SK-N-SH treated with all-trans-retinoic acid at 6 μM for 48 hours (cell line): Measurements from ENCODE around the gene GOLPH3.

Source experiments
- ARNTL ChIP-seq: fragments of 450-650 bp; formaldehyde crosslinking; IDR thresholded peaks from 2 replicates; pipeline ENCODE4 v1.5.0; 2020; ENCODE audit warnings: low read depth, mild to moderate bottlenecking, moderate library complexity, borderline replicate concordance
- BACH2 ChIP-seq: fragments of 250-450 bp; sonication (Bioruptor Pico); IDR thresholded peaks from 2 replicates; pipeline ENCODE4 v1.9.0; 2021; ENCODE audit warnings: mild to moderate bottlenecking, borderline replicate concordance
- CREB5 ChIP-seq: fragments of 250-450 bp; sonication (Bioruptor Pico); IDR thresholded peaks from 2 replicates; pipeline ENCODE4 v1.5.1; 2020; ENCODE audit warnings: low read depth, mild to moderate bottlenecking, moderate library complexity
- CSDC2 ChIP-seq: fragments of 250-450 bp; sonication (Bioruptor Pico); IDR thresholded peaks from 2 replicates; pipeline ENCODE4 v1.5.0; 2020; ENCODE audit warnings: mild to moderate bottlenecking, moderate library complexity
- GLIS3 ChIP-seq: fragments of 250-450 bp; sonication (Bioruptor Pico); IDR thresholded peaks from 2 replicates; pipeline ENCODE4 v1.5.0; 2020; ENCODE audit warnings: mild to moderate bottlenecking, moderate library complexity
- ISL1 ChIP-seq: fragments of 250-450 bp; sonication (Bioruptor Pico); IDR thresholded peaks from 2 replicates; pipeline ENCODE4 v2.1.2; 2022; ENCODE audit warnings: mild to moderate bottlenecking, moderate library complexity
- OSR1 ChIP-seq: fragments of 250-450 bp; sonication (Bioruptor Pico); IDR thresholded peaks from 2 replicates; pipeline ENCODE4 v1.8.0; 2022; ENCODE audit warnings: moderate library complexity, mild to moderate bottlenecking, inconsistent platforms
- PATZ1 ChIP-seq: fragments of 250-450 bp; sonication (Bioruptor Pico); IDR thresholded peaks from 2 replicates; pipeline ENCODE4 v1.8.0; 2020; ENCODE audit warnings: mild to moderate bottlenecking, moderate library complexity, borderline replicate concordance
- PPARA ChIP-seq: fragments of 250-450 bp; sonication (Bioruptor Pico); IDR thresholded peaks from 2 replicates; pipeline ENCODE4 v1.5.0; 2020; ENCODE audit warnings: mild to moderate bottlenecking, borderline replicate concordance
- TCF4 ChIP-seq: fragments of 250-450 bp; sonication (Bioruptor Pico); IDR thresholded peaks from 2 replicates; pipeline ENCODE4 v1.8.0; 2021; ENCODE audit warnings: mild to moderate bottlenecking, moderate library complexity, borderline replicate concordance
- ZFP30 ChIP-seq: fragments of 450-650 bp; formaldehyde crosslinking; IDR thresholded peaks from 2 replicates; pipeline ENCODE4 v1.5.0; 2022; ENCODE audit warnings: mild to moderate bottlenecking, moderate library complexity
- TF ChIP-seq, protein P1 (sequence below): fragments of 250-450 bp; sonication (Bioruptor Pico); IDR thresholded peaks from 2 replicates; pipeline ENCODE4 v1.5.0; 2020; ENCODE audit warnings: mild to moderate bottlenecking, moderate library complexity

DNA sequence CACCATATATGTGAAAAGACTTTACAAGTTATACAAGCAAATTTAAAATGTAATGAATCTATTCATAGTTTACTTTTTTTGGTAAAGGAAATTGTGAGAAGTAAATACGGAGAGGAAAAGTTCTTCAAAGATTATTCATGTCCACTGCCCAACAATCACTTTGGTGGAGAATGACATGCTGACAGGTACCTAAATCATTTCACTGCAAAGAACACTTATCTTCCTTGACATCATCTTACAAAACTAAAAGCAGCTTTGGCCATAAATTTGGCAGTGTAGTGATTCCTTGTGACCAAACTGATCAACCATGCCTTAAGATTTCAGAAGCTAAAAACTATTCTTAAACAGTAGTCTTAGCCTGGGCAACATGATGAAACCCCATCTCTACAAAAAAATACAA is 42.5 kb downstream of the GOLPH3 start:
- no peak for TF ChIP-seq CSDC2 (CRISPR knock-in tag)
- no peak for TF ChIP-seq TCF4 (CRISPR knock-in tag)
- no peak for TF ChIP-seq GLIS3 (CRISPR knock-in tag)
- TF ChIP-seq, protein P1, sequence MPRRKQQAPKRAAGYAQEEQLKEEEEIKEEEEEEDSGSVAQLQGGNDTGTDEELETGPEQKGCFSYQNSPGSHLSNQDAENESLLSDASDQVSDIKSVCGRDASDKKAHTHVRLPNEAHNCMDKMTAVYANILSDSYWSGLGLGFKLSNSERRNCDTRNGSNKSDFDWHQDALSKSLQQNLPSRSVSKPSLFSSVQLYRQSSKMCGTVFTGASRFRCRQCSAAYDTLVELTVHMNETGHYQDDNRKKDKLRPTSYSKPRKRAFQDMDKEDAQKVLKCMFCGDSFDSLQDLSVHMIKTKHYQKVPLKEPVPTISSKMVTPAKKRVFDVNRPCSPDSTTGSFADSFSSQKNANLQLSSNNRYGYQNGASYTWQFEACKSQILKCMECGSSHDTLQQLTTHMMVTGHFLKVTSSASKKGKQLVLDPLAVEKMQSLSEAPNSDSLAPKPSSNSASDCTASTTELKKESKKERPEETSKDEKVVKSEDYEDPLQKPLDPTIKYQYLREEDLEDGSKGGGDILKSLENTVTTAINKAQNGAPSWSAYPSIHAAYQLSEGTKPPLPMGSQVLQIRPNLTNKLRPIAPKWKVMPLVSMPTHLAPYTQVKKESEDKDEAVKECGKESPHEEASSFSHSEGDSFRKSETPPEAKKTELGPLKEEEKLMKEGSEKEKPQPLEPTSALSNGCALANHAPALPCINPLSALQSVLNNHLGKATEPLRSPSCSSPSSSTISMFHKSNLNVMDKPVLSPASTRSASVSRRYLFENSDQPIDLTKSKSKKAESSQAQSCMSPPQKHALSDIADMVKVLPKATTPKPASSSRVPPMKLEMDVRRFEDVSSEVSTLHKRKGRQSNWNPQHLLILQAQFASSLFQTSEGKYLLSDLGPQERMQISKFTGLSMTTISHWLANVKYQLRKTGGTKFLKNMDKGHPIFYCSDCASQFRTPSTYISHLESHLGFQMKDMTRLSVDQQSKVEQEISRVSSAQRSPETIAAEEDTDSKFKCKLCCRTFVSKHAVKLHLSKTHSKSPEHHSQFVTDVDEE, result no peak
- no peak for TF ChIP-seq CREB5 (CRISPR knock-in tag)
- TF ChIP-seq PATZ1 (CRISPR knock-in tag), result no peak
- TF ChIP-seq OSR1, result no peak
- TF ChIP-seq BACH2 (CRISPR knock-in tag), result no peak
- TF ChIP-seq ARNTL, result no peak
- no peak for TF ChIP-seq ISL1 (CRISPR knock-in tag)
- no peak for TF ChIP-seq PPARA (CRISPR knock-in tag)
- TF ChIP-seq ZFP30, result no peak
